CD14-positive monocyte (primary cell): ENCODE measurements around the gene UBE4A. TPM values are rescaled to one million over a fixed set of nuclear protein-coding genes. Genes with fewer than 3 reads are reported as not detected.
A peak's percentile ranks its signal among the peaks of the same experiment; 100 is the strongest.

Experiments
- DNase-seq, 3 donors: peaks; one replicate each; pipeline ENCODE4 v3.0.0-alpha.2; 2011 to 2022
- H2AFZ ChIP-seq: 2 replicates; pipeline ENCODE4 v1.6.0; 2012; ENCODE audit warnings: mild to moderate bottlenecking, low read depth, low read length, inconsistent platforms; ENCODE audit not compliant: insufficient read depth, poor library complexity, severe bottlenecking
- H3K27ac ChIP-seq, 2 donors: 1 replicate in 1 of 2; 2 replicates in 1 of 2; pipeline ENCODE4 v1.5.1; 2012 to 2013; ENCODE audit warnings: low read length in 2 of 2, control low read depth in 1 of 2, inconsistent platforms in 1 of 2, low read depth in 1 of 2, mild to moderate bottlenecking in 1 of 2
- H3K27me3 ChIP-seq, 2 donors: one replicate each; pipeline versions ENCODE4 v1.6.0 to v1.6.1; 2011 to 2013; ENCODE audit warnings: low read length in 2 of 2; ENCODE audit not compliant: control insufficient read depth in 2 of 2, insufficient read depth in 2 of 2
- H3K36me3 ChIP-seq, 2 donors: replicated peaks in 1 of 2; 1 replicate in 1 of 2; 2 replicates in 1 of 2; pipeline versions ENCODE4 v1.5.1 to v1.6.1; 2012 to 2013; ENCODE audit warnings: low read length in 2 of 2, control low read depth in 1 of 2, inconsistent platforms in 1 of 2, mild to moderate bottlenecking in 1 of 2; ENCODE audit not compliant: insufficient read depth in 2 of 2, control insufficient read depth in 1 of 2
- H3K4me1 ChIP-seq, 2 donors: 1 replicate in 1 of 2; 2 replicates in 1 of 2; pipeline versions ENCODE4 v1.5.1 to v1.6.1; 2012 to 2013; ENCODE audit warnings: low read length in 2 of 2, control low read depth in 1 of 2, inconsistent platforms in 1 of 2, mild to moderate bottlenecking in 1 of 2, moderate library complexity in 1 of 2; ENCODE audit not compliant: insufficient read depth in 2 of 2, control insufficient read depth in 1 of 2
- H3K4me2 ChIP-seq: replicated peaks from 2 replicates; pipeline ENCODE3; 2012; ENCODE audit warnings: low read length, moderate library complexity, mild to moderate bottlenecking; ENCODE audit not compliant: poor library complexity, severe bottlenecking; ENCODE audit errors: extremely low read depth
- H3K4me3 ChIP-seq, 3 experiments: fragments of 200-600 bp in 1 of 3; sonication (generic) in 1 of 3; replicated peaks in 1 of 3; 1 replicate in 2 of 3; 2 replicates in 1 of 3; pipeline ENCODE4 v1.5.1; 2011 to 2013; ENCODE audit warnings: low read length in 3 of 3, mild to moderate bottlenecking in 3 of 3, control low read depth in 2 of 3, low read depth in 2 of 3, inconsistent platforms in 1 of 3, moderate library complexity in 1 of 3
- H3K79me2 ChIP-seq: 2 replicates; pipeline ENCODE4 v1.6.0; 2012; ENCODE audit warnings: mild to moderate bottlenecking, control low read depth, inconsistent platforms, low read length, moderate library complexity; ENCODE audit not compliant: insufficient read depth
- H3K9ac ChIP-seq: 2 replicates; pipeline ENCODE4 v1.6.0; 2017; ENCODE audit warnings: low read length, mild to moderate bottlenecking; ENCODE audit not compliant: insufficient read depth, poor library complexity, severe bottlenecking
- H3K9me3 ChIP-seq, 2 donors: replicated peaks in 1 of 2; 1 replicate in 1 of 2; 2 replicates in 1 of 2; pipeline versions ENCODE4 v1.5.1 to v1.6.1; 2012 to 2013; ENCODE audit warnings: low read length in 2 of 2, control low read depth in 1 of 2; ENCODE audit not compliant: control insufficient read depth in 1 of 2, insufficient read depth in 1 of 2
- H4K20me1 ChIP-seq: 2 replicates; pipeline ENCODE4 v1.6.0; 2012; ENCODE audit warnings: mild to moderate bottlenecking, low read length, control low read depth, moderate library complexity; ENCODE audit not compliant: insufficient read depth
- H3K27ac Mint-ChIP-seq, 7 donors: one replicate each; pipeline ENCODE4 v1.8.0; 2020; ENCODE audit warnings: mild to moderate bottlenecking in 7 of 7, mixed read lengths in 7 of 7, moderate library complexity in 6 of 7, inconsistent platforms in 2 of 7
- H3K27me3 Mint-ChIP-seq, 3 donors: one replicate each; pipeline ENCODE4 v1.8.0; 2021 to 2022; ENCODE audit warnings: low read depth in 3 of 3, mild to moderate bottlenecking in 3 of 3, mixed read lengths in 3 of 3, moderate library complexity in 3 of 3, inconsistent platforms in 1 of 3
- H3K36me3 Mint-ChIP-seq, 2 donors: one replicate each; pipeline ENCODE4 v1.8.0; 2020; ENCODE audit warnings: mixed read lengths in 2 of 2, inconsistent platforms in 1 of 2, mild to moderate bottlenecking in 1 of 2
- H3K4me1 Mint-ChIP-seq: one replicate; pipeline ENCODE4 v1.8.0; 2020; ENCODE audit warnings: mild to moderate bottlenecking, mixed read lengths
- H3K4me3 Mint-ChIP-seq, 2 donors: one replicate each; pipeline ENCODE4 v1.8.0; 2020; ENCODE audit warnings: mild to moderate bottlenecking in 2 of 2, mixed read lengths in 2 of 2, moderate library complexity in 1 of 2
- H3K9me3 Mint-ChIP-seq, 7 donors: one replicate each; pipeline ENCODE4 v1.8.0; 2020 to 2022; ENCODE audit warnings: mixed read lengths in 7 of 7, mild to moderate bottlenecking in 6 of 7, moderate library complexity in 6 of 7, inconsistent platforms in 2 of 7
- WGBS: methylation state at CpG from one replicate; pipeline ENCODE4 v1.1.5; 2013; ENCODE audit warnings: missing lambda C conversion rate; ENCODE audit not compliant: insufficient coverage; 5-methylcytosine and 5-hydroxymethylcytosine counted together
- intact Hi-C, 2 donors: fragments of 100-400 bp; cut with micrococcal nuclease; formaldehyde crosslinking; loops; one replicate each; pipeline versions ENCODE4 v1.15.0 to v1.15.1; 2023
- polyA plus RNA-seq, 3 donors: library from polyadenylated mRNA; depleted of rRNA in 1 of 3; unstranded in 2 of 3; stranded (reverse) in 1 of 3; fragments of 300-500 nt in 2 of 3; fragments of >200 nt in 1 of 3; fragmentation: Illumina TruSeq in 2 of 3; gene quantifications; 1 replicate in 2 of 3; 2 replicates in 1 of 3; pipeline ENCODE4 v1.2.3, GENCODE V29; 2012 to 2021
- TF ChIP-seq, protein P1 (sequence below): fragments of 200-600 bp; IDR thresholded peaks from one replicate; pipeline ENCODE4 v1.8.0; 2022; ENCODE audit warnings: antibody characterized with exemption, mild to moderate bottlenecking

The UBE4A gene
- polyA plus RNA-seq, 3 donors = 21.6 to 33.9 (median 22.7) TPM

DNA sequence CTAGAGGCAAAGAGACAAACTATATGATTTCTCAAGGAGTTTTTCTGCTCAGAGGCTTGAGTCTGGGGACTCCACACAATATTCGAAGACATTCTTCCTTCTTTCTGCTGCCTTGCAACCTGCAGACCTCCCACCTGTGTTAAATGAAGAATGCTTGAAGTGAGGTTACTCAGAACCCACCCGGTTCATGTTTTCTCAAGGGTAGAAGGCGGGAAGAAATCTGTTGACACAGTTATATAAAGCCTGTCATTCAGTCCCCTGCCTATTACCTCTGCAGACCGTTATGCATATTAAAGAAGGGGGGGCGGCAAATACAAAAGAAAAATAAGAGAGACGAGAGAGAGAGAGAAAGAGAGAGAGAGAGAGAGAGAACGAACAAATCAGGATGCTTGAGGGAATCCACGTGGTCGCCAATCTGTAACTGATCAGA, 74.7 kb downstream of the UBE4A start:
- peak overlapping the region; percentile 91 to 94 for H3K4me3 Mint-ChIP-seq
- H3K4me1 ChIP-seq = peaks cover 33 to 38% of the 10 kb centered on the region in 2 donors
- 0% methylated on average over 3 of the region's 9 CpGs for WGBS
- peaks cover 33% of the 10 kb centered on the region for H3K4me1 Mint-ChIP-seq
- H4K20me1 ChIP-seq = peaks cover 25% of the 10 kb centered on the region
- peaks cover 0 to 6% (median 0%) of the 10 kb centered on the region in 3 donors for H3K27me3 Mint-ChIP-seq
- no peaks in the 10 kb centered on the region for H3K9me3 Mint-ChIP-seq
- H3K9ac ChIP-seq = no peak overlapping the region
- H3K36me3 Mint-ChIP-seq = no peaks in the 10 kb centered on the region
- H3K79me2 ChIP-seq = peaks cover 26% of the 10 kb centered on the region
- peak overlapping the region; percentile 85 to 94 (median 94) for H3K4me3 ChIP-seq
- intact Hi-C loops = no loop called here
- no peaks in the 10 kb centered on the region for H3K27me3 ChIP-seq
- TF ChIP-seq, protein P1, sequence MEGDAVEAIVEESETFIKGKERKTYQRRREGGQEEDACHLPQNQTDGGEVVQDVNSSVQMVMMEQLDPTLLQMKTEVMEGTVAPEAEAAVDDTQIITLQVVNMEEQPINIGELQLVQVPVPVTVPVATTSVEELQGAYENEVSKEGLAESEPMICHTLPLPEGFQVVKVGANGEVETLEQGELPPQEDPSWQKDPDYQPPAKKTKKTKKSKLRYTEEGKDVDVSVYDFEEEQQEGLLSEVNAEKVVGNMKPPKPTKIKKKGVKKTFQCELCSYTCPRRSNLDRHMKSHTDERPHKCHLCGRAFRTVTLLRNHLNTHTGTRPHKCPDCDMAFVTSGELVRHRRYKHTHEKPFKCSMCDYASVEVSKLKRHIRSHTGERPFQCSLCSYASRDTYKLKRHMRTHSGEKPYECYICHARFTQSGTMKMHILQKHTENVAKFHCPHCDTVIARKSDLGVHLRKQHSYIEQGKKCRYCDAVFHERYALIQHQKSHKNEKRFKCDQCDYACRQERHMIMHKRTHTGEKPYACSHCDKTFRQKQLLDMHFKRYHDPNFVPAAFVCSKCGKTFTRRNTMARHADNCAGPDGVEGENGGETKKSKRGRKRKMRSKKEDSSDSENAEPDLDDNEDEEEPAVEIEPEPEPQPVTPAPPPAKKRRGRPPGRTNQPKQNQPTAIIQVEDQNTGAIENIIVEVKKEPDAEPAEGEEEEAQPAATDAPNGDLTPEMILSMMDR = no peak
- peak in 1 of 3 donors; percentile 15 for DNase-seq
- H3K4me2 ChIP-seq = peak overlapping the region; percentile 84
- no peaks in the 10 kb centered on the region for H3K9me3 ChIP-seq
- H3K27ac ChIP-seq = no peak overlapping the region
- no peak overlapping the region for H3K27ac Mint-ChIP-seq
- peak overlapping the region; percentile 93 for H2AFZ ChIP-seq
- no peaks in the 10 kb centered on the region for H3K36me3 ChIP-seq

DNA sequence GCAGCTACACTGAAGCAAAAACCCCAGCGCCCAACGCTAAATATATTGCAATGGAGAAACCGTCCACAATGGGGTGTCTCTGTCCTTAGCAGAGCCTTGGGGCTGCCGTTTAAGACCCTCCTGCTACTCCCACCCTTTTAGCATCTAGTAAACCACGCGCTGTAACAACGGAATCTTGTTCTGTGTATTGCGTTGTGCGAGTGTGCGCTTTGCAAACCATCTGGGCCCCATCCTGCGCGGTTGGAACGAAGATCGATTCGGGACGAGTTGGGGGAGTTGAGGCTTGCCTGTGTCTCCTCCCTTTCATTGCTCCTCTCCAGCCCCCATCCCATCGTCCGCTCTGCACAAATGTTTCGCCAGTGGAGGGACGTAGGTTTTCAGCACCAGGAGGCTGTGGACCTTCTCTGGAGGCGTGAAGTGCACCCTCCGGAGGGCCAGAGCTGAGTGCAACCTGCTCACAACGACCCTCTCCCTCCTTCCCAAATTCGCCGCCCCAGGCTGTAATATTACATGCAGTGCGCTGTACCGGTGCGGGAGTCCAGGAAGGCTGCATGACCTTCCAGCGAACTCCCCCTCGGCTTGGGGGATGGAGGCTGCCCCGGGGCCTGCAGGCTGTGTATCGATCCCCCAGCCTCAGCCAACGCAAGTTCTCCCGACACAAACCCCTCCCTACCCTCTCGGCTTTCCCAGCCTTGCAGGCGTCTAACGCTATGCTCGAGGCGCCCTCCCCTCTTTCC, 75.3 kb downstream of the UBE4A start:
- Mint-ChIP-seq H3K27ac (peak overlapping the region in 2 of 7 donors; percentile 9 to 70), H3K9me3 (no peaks in the 10 kb centered on the region), H3K4me3 (peak overlapping the region; percentile 91 to 94), H3K36me3 (peaks cover 0 to 2% of the 10 kb centered on the region in 2 donors), H3K27me3 (peaks cover 0 to 6% (median 0%) of the 10 kb centered on the region in 3 donors), H3K4me1 (peaks cover 38% of the 10 kb centered on the region)
- 2% methylated on average over 29 of the region's 39 CpGs for WGBS
- Histone ChIP-seq H3K4me3 (peak overlapping the region; percentile 85 to 94 (median 94)), H4K20me1 (peaks cover 30% of the 10 kb centered on the region), H3K27ac (no peak overlapping the region), H3K4me1 (peaks cover 34 to 44% of the 10 kb centered on the region in 2 donors), H3K4me2 (peak overlapping the region; percentile 84), H3K27me3 (no peaks in the 10 kb centered on the region), H3K36me3 (no peaks in the 10 kb centered on the region), H3K9ac (peak overlapping the region; percentile 77), H3K9me3 (no peaks in the 10 kb centered on the region), H2AFZ (peak overlapping the region; percentile 93), H3K79me2 (peaks cover 32% of the 10 kb centered on the region)
- peak in 1 of 3 donors; percentile 6 for DNase-seq
- TF ChIP-seq, protein P1 = no peak
- intact Hi-C loops = loop anchor here in 1 of 2 donors (5.0 kb wide), 1 partner anchor 32 kb away; the partner anchor contains the start of gene ATP5MG
